GM19239 (cell line): ENCODE results near the gene RAD51C.
"Not testable (repeated sequence)": the region's sequence is repeated elsewhere in the genome, so short reads cannot be mapped to it uniquely, and the experiment has no call there.

Source experiments
- DNase-seq: peaks from one replicate; pipeline ENCODE4 v3.0.0; 2011; ENCODE audit warnings: low spot score; ENCODE audit not compliant: insufficient read length
- FAIRE-seq: peaks from 2 replicates; lab custom pipeline; 2011; peaks lifted over from hg19 to GRCh38; lab: Jason Lieb, UNC

Gene RAD51C

DNA sequence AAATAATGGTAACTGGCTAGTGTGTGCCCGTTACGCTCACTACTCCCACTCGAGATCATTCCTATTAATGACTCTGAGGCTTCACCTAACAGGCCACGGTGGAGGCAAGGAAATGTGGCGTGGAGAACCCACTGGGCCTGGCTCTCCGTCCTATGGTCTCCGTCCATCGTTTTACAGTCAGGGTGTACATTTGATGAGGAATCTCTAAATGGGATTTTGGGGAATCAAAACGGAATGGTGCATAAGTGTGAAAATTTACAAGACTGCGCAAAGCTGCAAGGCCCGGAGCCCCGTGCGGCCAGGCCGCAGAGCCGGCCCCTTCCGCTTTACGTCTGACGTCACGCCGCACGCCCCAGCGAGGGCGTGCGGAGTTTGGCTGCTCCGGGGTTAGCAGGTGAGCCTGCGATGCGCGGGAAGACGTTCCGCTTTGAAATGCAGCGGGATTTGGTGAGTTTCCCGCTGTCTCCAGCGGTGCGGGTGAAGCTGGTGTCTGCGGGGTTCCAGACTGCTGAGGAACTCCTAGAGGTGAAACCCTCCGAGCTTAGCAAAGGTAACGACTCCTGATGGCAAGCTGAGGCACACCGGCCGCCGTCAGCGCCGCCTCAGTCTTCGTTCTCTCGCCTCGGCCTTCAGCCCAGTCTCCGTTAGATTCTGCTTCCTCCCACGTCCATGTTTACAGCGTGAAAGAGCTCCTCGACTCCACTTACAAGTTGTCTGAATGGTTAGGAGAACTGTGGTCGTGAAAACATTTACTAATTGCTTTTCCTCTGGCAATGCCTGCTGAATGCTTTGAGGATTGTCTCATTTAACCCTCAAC is at the start of gene RAD51C:
Gene RAD51C, plus strand, starts transcription at position 364 of the 817 bp plus-strand sequence. Its CDS starts 42 bp downstream, at position 406.
- FAIRE-seq (peak; percentile 92), DNase-seq (peak; percentile 81)

GRCh38 chr17:58643147-58643546 is 49.3 kb upstream of the RAD51C start:
- no peak for FAIRE-seq
- DNase-seq, result no peak

DNA sequence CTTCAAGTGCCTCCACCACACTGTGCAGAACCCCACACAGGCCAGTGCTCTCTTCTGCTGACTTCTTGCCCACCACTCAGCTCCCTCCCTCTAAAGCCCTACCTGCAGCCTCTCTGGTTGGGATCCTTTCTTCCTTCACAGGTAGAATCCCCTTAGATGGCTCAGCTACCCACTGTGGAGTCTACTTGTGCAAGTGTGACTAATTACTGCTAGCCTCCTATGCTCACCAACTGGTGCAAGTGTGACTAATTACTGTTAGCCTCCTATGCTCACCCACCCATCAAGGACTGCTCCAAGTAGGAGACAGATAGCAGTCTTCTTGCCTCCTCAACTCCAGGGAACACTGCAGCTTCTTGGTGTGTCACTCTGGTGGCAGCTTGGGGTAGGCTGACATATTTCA is 44.2 kb upstream of the RAD51C start:
- DNase-seq (no peak), FAIRE-seq (no peak)

- not testable (repeated sequence) for DNase-seq, FAIRE-seq
Observed at GRCh38 chr17:58657962-58658803, 34.2 kb upstream of the RAD51C start.

DNA sequence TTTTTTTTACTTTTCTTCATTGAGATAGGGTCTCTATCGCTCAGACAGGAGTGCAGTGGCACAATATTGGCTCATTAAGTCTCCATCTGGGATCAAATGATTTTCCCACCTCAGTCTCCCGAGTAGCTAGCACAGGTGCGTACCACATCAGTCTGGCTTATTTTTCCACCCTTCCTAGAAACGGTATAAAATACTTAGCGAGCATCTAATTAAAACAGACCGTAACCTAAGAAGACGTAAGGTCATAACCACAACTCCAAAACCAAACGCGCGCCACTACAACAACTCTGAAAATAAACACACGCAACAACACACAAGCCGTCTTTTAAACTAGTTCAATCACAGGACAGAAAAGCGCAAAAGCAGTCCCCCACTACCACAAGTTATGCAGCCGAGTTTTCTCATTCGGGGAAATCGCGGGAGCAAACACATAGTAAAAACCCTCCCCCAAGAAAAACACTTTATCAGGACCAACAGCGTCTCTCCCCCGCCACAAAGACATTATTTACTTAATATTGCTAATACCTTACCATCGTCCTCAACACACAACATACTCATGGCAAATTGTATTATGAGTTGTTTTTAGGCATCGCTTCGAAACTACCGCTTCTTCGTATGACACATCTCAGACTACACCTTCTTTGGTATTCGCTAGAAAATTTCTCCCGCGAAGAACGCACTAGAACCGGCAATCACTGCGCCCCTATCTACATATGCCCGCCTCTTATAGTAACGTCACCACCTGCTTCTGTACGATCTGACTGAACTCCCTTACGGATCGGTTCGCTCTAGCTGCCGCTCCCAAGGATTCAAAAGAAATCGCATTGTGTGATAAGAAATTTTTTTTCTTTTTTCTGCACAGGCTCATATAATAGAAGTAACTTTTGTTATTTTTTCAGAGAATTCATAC is 33.3 kb upstream of the RAD51C start:
- FAIRE-seq, result peak; percentile 71
- DNase-seq, result peak; percentile 56

GRCh38 chr17:58659714-58660084 is 32.7 kb upstream of the RAD51C start:
- not testable (repeated sequence) for FAIRE-seq, DNase-seq

- DNase-seq, result no peak
- FAIRE-seq, result no peak
Observed at GRCh38 chr17:58660621-58661020, 31.8 kb upstream of the RAD51C start.

GRCh38 chr17:58661499-58661898 is 30.9 kb upstream of the RAD51C start:
- no peak for FAIRE-seq
- no peak for DNase-seq

GRCh38 chr17:58664302-58664701 is 28.1 kb upstream of the RAD51C start:
- FAIRE-seq, result no peak
- DNase-seq, result no peak

GRCh38 chr17:58665946-58666857 is 26.2 kb upstream of the RAD51C start:
- FAIRE-seq (no peak), DNase-seq (no peak)

- FAIRE-seq (no peak), DNase-seq (no peak)
Observed at GRCh38 chr17:58666858-58667267, 25.5 kb upstream of the RAD51C start.

DNA sequence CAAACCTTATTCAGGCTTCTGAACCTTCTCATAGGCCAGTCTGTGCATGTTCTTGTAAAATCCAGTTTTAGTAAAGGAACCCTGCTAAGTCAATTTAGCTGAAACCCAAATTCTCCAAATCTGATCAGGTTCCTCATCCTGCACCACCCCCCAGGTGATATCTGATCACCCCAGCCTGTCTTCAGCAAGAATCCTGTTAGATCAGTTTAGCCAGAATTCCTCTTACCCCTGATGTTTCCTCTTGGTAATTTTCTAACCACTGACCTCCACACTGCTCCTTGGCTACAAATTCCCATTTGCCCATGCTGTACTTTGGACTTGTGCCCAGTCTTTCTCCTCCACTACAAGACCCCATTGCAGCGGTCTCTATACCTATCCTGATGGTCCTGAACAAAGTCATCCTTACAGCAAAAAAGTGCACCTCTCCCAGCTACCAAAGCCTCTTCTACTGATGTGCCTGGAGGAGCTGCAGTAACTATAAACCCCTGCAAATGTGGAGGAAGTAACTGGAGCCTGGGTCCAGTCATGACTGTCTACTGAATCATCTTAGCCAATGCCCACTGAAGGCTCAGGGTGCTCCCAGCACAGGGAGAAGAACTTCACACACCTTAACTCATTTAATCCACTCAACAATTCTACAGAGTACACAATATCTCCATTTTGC is 24.3 kb upstream of the RAD51C start:
- FAIRE-seq (no peak), DNase-seq (no peak)

DNA sequence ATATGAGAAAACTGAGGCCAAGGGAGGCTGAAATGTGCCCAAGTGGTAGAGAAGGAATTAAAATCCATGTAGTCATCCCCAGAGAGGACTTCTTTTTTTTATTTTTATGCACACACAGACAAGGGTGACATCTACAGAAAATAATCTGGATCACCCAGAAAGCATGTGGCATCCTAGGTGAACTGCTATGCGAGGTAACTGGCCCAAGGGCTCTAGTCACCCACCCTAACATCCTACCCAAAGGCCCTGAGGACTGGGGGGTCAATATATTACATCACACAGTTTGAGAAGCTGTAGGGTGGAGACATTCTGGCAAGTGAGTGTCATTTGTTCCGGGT is 23.8 kb upstream of the RAD51C start:
- FAIRE-seq, result no peak
- DNase-seq, result no peak

DNA sequence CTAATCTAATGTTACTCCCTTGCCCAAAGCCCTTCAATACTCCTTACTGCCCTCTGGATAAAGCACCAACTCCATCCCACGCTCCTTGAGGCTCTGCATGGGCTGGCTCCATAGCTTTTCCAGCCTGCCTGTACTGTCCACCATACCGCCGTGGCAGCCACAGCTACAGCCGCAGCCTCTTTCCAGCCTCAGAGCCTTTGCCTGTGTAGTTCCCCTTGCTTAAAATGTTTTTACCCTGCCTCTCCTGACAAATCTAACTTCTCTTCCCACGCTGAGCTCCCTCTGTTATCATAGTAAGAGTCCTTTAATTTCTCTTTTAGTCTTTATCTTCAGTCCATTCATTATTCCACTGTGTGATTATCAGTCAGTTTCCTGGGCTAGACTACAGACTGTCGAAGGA is 22.5 kb upstream of the RAD51C start:
- FAIRE-seq, result no peak
- DNase-seq, result no peak

DNA sequence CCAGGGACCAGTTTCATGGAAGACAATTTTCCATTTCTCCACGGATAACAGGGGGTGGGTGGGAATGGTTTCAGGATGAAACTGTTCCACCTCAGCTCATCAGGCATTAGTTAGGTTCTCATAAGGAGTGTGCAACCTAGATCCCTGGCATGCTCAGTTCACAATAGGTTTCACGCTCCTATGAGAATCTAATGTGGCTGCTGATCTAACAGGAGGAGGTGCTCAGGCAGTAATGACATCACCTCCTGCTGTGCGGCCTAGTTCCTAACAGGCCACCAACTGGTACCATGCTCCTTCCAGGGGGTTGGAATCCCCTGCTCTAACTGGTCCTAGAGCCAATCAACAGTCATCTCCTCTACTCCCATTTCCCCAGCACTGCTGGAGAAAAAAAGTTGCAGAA is 20.4 kb upstream of the RAD51C start:
- no peak for DNase-seq
- FAIRE-seq, result no peak

- FAIRE-seq, result no peak
Observed at GRCh38 chr17:58677194-58677880, 15.1 kb upstream of the RAD51C start.

GRCh38 chr17:58678287-58678686 is 14.1 kb upstream of the RAD51C start:
- FAIRE-seq, DNase-seq: not testable (repeated sequence)

More at GRCh38 chr17:58677194-58677880, 15.1 kb upstream of the RAD51C start:
- DNase-seq, result no peak
